DOHH2 (cell line): Measurements from ENCODE around the gene OSBPL10.

ENCODE experiments used
- H3F3A ChIP-seq: fragments of 200-600 bp; sonication (generic), shearing (Covaris generic); 2 replicates; pipeline ENCODE4 v1.6.0; 2016; ENCODE audit warnings: antibody characterized with exemption, mild to moderate bottlenecking; ENCODE audit not compliant: control insufficient read depth, insufficient read depth
- H3K27ac ChIP-seq: fragments of 200-600 bp; sonication (generic); 2 replicates; pipeline ENCODE4 v1.5.1; 2014; ENCODE audit warnings: low read depth, mild to moderate bottlenecking, low read length, moderate library complexity
- H3K27me3 ChIP-seq: fragments of 200-600 bp; sonication (generic); 2 replicates; pipeline ENCODE4 v1.6.1; 2014; ENCODE audit warnings: mild to moderate bottlenecking, low read length, mixed read lengths; ENCODE audit not compliant: control insufficient read depth
- H3K36me3 ChIP-seq: fragments of 200-600 bp; sonication (generic); 2 replicates; pipeline ENCODE4 v1.6.1; 2014; ENCODE audit warnings: mild to moderate bottlenecking, low read length, moderate library complexity, mixed read lengths; ENCODE audit not compliant: control insufficient read depth
- H3K4me1 ChIP-seq: fragments of 200-600 bp; sonication (generic); 2 replicates; pipeline ENCODE4 v1.6.1; 2014; ENCODE audit warnings: mild to moderate bottlenecking, low read length, mixed read lengths; ENCODE audit not compliant: control insufficient read depth
- H3K4me2 ChIP-seq: fragments of 200-600 bp; sonication (generic); 2 replicates; pipeline ENCODE4 v1.6.0; 2014; ENCODE audit warnings: mild to moderate bottlenecking, low read length, moderate library complexity
- H3K4me3 ChIP-seq: fragments of 200-600 bp; sonication (generic); 2 replicates; pipeline ENCODE4 v1.5.1; 2014; ENCODE audit warnings: mild to moderate bottlenecking, low read length, mixed read lengths
- H3K79me2 ChIP-seq: fragments of 200-600 bp; sonication (generic); 2 replicates; pipeline ENCODE4 v1.6.1; 2014; ENCODE audit warnings: mild to moderate bottlenecking, low read length, mixed read lengths; ENCODE audit not compliant: control insufficient read depth
- H3K9me2 ChIP-seq: fragments of 200-600 bp; sonication (generic); replicated peaks from 2 replicates; pipeline ENCODE4 v1.6.1; 2014; ENCODE audit warnings: mild to moderate bottlenecking, low read length, mixed read lengths; ENCODE audit not compliant: control insufficient read depth
- H3K9me3 ChIP-seq: fragments of 200-600 bp; sonication (generic); 2 replicates; pipeline ENCODE4 v1.6.1; 2014; ENCODE audit warnings: antibody characterized with exemption, low read length, mixed read lengths; ENCODE audit not compliant: control insufficient read depth, insufficient read depth
- H4K20me1 ChIP-seq: fragments of 200-600 bp; sonication (generic); 2 replicates; pipeline ENCODE4 v1.6.0; 2014; ENCODE audit warnings: low read depth, mild to moderate bottlenecking, antibody characterized with exemption, low read length, moderate library complexity; ENCODE audit not compliant: control insufficient read depth, insufficient read depth
- EZH2phosphoT487 ChIP-seq: fragments of 200-600 bp; sonication (generic); IDR thresholded peaks from 2 replicates; pipeline ENCODE4 v1.6.1; 2017; ENCODE audit warnings: borderline replicate concordance, mild to moderate bottlenecking, antibody characterized with exemption, low read length, moderate library complexity, mixed read lengths
- TF ChIP-seq, protein P1 (sequence below): fragments of 200-600 bp; sonication (generic); IDR thresholded peaks from one replicate; pipeline ENCODE4 v1.5.1; 2014; ENCODE audit warnings: antibody characterized with exemption, mild to moderate bottlenecking, low read depth, low read length; ENCODE audit not compliant: poor library complexity, severe bottlenecking

Gene OSBPL10

GRCh38 chr3:31966978-31967591 lies 14.0 kb downstream of the OSBPL10 start:
- TF ChIP-seq EZH2phosphoT487 = no peak
- TF ChIP-seq, protein P1, sequence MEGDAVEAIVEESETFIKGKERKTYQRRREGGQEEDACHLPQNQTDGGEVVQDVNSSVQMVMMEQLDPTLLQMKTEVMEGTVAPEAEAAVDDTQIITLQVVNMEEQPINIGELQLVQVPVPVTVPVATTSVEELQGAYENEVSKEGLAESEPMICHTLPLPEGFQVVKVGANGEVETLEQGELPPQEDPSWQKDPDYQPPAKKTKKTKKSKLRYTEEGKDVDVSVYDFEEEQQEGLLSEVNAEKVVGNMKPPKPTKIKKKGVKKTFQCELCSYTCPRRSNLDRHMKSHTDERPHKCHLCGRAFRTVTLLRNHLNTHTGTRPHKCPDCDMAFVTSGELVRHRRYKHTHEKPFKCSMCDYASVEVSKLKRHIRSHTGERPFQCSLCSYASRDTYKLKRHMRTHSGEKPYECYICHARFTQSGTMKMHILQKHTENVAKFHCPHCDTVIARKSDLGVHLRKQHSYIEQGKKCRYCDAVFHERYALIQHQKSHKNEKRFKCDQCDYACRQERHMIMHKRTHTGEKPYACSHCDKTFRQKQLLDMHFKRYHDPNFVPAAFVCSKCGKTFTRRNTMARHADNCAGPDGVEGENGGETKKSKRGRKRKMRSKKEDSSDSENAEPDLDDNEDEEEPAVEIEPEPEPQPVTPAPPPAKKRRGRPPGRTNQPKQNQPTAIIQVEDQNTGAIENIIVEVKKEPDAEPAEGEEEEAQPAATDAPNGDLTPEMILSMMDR = no peak

DNA sequence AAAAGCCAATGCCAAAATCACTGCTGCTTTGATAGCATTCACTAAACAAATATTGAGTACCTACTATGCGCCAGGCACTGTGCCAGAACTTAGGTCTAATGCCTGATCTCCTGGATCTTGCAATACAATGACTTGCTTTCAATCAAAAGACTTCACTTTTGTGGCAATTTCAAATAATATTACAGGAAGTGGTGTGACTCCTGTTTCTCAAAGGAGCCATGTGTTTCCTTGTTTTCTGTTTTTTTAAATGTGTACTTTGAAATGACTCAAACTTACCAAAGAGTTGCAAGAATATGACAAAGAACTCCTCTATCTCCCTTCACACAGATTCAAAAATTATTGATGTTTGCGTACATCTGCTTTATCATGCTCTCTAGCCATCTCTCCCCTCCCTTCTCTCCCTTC lies 18.3 kb downstream of the OSBPL10 start:
- H3K27ac ChIP-seq = peak overlapping the region; percentile 96
- H3K4me3 ChIP-seq = peak overlapping the region; percentile 58
- H3K9me3 ChIP-seq = no peaks in the 10 kb centered on the region
- H3K79me2 ChIP-seq = peaks cover 89% of the 10 kb centered on the region
- peaks cover 92% of the 10 kb centered on the region for H3K4me1 ChIP-seq
- H3K9me2 ChIP-seq = no peaks in the 10 kb centered on the region
- no peaks in the 10 kb centered on the region for H3K27me3 ChIP-seq
- no peak for TF ChIP-seq EZH2phosphoT487
- TF ChIP-seq, protein P1 = no peak
- no peaks in the 10 kb centered on the region for H4K20me1 ChIP-seq
- peak overlapping the region; percentile 89 for H3K4me2 ChIP-seq
- peaks cover 36% of the 10 kb centered on the region for H3K36me3 ChIP-seq
- peaks cover 39% of the 10 kb centered on the region for H3F3A ChIP-seq

More at GRCh38 chr3:31966978-31967591, 14.0 kb downstream of the OSBPL10 start:
- peak overlapping the region; percentile 89 for H3K27ac ChIP-seq
- no peaks in the 10 kb centered on the region for H3K27me3 ChIP-seq
- H4K20me1 ChIP-seq = no peaks in the 10 kb centered on the region
- no peaks in the 10 kb centered on the region for H3K9me2 ChIP-seq
- H3K79me2 ChIP-seq = peaks cover 91% of the 10 kb centered on the region
- H3F3A ChIP-seq = peaks cover 48% of the 10 kb centered on the region
- peak overlapping the region; percentile 99 for H3K4me2 ChIP-seq
- H3K4me1 ChIP-seq = peaks cover 92% of the 10 kb centered on the region
- peak overlapping the region; percentile 89 for H3K4me3 ChIP-seq
- H3K36me3 ChIP-seq = peaks cover 36% of the 10 kb centered on the region
- H3K9me3 ChIP-seq = no peaks in the 10 kb centered on the region

DNA sequence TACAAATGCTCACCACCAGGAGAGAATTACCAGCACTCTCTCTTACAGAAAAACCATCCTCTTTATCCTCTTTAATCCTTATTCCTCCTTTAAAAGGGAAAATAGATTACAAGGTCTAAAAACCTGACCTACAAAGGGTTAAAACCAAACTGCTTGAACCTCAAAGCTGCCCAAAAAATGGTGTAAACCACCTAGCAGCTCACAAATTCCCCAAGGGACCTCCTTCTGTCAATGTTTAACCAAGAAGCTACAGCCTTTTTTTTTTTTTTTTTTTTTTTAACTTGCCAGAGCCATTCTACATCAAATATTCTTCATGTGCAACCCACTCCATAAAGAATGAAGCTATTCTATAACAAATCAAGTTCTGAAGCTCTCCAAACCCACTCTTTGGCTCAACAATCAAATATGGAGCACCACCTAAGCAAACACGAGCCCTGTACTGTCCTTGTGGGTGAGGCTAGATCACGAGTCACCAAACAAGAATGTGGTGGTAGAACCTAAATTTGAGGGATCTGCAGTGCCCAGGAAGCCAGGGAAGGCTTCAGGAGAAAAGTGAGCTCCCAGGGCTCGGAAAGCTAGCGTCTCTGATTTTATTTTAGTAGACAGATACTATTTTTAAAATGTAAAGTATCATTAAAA lies 20.1 kb downstream of the OSBPL10 start:
- H3K4me1 ChIP-seq = peaks cover 92% of the 10 kb centered on the region
- H3K4me2 ChIP-seq = peak overlapping the region; percentile 89
- H4K20me1 ChIP-seq = no peaks in the 10 kb centered on the region
- peaks cover 38% of the 10 kb centered on the region for H3K36me3 ChIP-seq
- H3F3A ChIP-seq = peaks cover 39% of the 10 kb centered on the region
- peaks cover 4% of the 10 kb centered on the region for H3K9me3 ChIP-seq
- H3K79me2 ChIP-seq = peaks cover 89% of the 10 kb centered on the region
- peak overlapping the region; percentile 67 for H3K4me3 ChIP-seq
- H3K27me3 ChIP-seq = no peaks in the 10 kb centered on the region
- H3K27ac ChIP-seq = peak overlapping the region; percentile 96
- no peak for TF ChIP-seq EZH2phosphoT487
- TF ChIP-seq, protein P1 = no peak
- no peaks in the 10 kb centered on the region for H3K9me2 ChIP-seq
